BJ (cell line): ENCODE data around the gene PLA2G12A. TPM values are rescaled to one million over a fixed set of nuclear protein-coding genes. Genes with fewer than 3 reads are reported as not detected.

Experiments used
- CTCF ChIA-PET: fragments of 350-600 bp; formaldehyde crosslinking; extraction: SDS; loops from one replicate; lab custom pipeline; 2021; ENCODE audit warnings: antibody characterized with exemption, inconsistent platforms; lab: Yijun Ruan, JAX
- POLR2A ChIA-PET: fragments of 300-600 bp; sonication (Branson Sonifier 250); formaldehyde crosslinking; extraction: SDS; loops from one replicate; lab custom pipeline; 2021; ENCODE audit warnings: antibody characterized with exemption; lab: Charles Lee
- DNase-seq: peaks from one replicate; pipeline ENCODE4 v3.0.0-alpha.2; 2011; ENCODE audit warnings: low read depth
- H3K27me3 ChIP-seq: 2 replicates; pipeline ENCODE4 v1.6.0; 2011; ENCODE audit warnings: low read length; ENCODE audit not compliant: control insufficient read depth, insufficient read depth
- H3K36me3 ChIP-seq: 2 replicates; pipeline ENCODE4 v1.5.1; 2011; ENCODE audit warnings: low read length; ENCODE audit not compliant: control insufficient read depth, insufficient read depth
- H3K4me3 ChIP-seq: 2 replicates; pipeline ENCODE4 v1.5.1; 2011; ENCODE audit warnings: low read depth, mild to moderate bottlenecking, control low read depth, low read length
- CTCF ChIP-seq: IDR thresholded peaks from 2 replicates; pipeline ENCODE4 v1.5.1; 2011; ENCODE audit warnings: low read depth, mild to moderate bottlenecking, control low read depth, inconsistent platforms, low read length, moderate library complexity; ENCODE audit not compliant: insufficient read depth
- polyA plus RNA-seq: library from polyadenylated mRNA; depleted of rRNA; stranded (reverse); fragments of >200 nt; gene quantifications from 2 replicates; pipeline ENCODE4 v1.2.3, GENCODE V29; 2011

The PLA2G12A gene
- polyA plus RNA-seq, 1 experiment: 52.7 TPM

GRCh38 chr4:109719604-109720003, 10.3 kb downstream of the PLA2G12A start:
- DNase-seq: no peak
- Histone ChIP-seq H3K4me3 (no peak overlapping the region), H3K36me3 (no peaks in the 10 kb centered on the region), H3K27me3 (no peaks in the 10 kb centered on the region)
- ChIA-PET CTCF (no interaction called here), POLR2A (no interaction called here)
- no peak for TF ChIP-seq CTCF

GRCh38 chr4:109718759-109719158, 11.1 kb downstream of the PLA2G12A start:
- ChIA-PET CTCF (no interaction called here), POLR2A (no interaction called here)

GRCh38 chr4:109713500-109713899, 16.4 kb downstream of the PLA2G12A start:
- DNase-seq: no peak
- peaks cover 1% of the 10 kb centered on the region; the same call in 1 of the 2 replicates for H3K36me3 ChIP-seq
- no peaks in the 10 kb centered on the region for H3K27me3 ChIP-seq
- CTCF ChIA-PET: interaction anchor here (1.0 to 1.2 kb wide), 2 partner anchors 9 to 10 kb away, joined by 3 read pairs; partner anchors contain the start of gene CASP6
- TF ChIP-seq CTCF: no peak
- no peak overlapping the region for H3K4me3 ChIP-seq
- POLR2A ChIA-PET: no interaction called here

More at GRCh38 chr4:109718759-109719158, 11.1 kb downstream of the PLA2G12A start:
- TF ChIP-seq CTCF: no peak
- Histone ChIP-seq H3K36me3 (no peaks in the 10 kb centered on the region), H3K27me3 (no peaks in the 10 kb centered on the region), H3K4me3 (no peak overlapping the region)
- no peak for DNase-seq

- CTCF ChIA-PET: interaction anchor here (0.6 kb wide), 1 partner anchor 14 kb away, joined by 3 read pairs; no protein-coding TSS in a partner anchor
These were observed 20.9 kb downstream of the PLA2G12A start for GRCh38 chr4:109708990-109709389.

GRCh38 chr4:109708435-109708834, 21.4 kb downstream of the PLA2G12A start:
- CTCF ChIA-PET: interaction anchor here (1.6 kb wide), 1 partner anchor 275 kb away, joined by 4 read pairs; the partner anchor contains the start of gene SEC24B
- peaks cover 1% of the 10 kb centered on the region; the same call in 1 of the 2 replicates for H3K36me3 ChIP-seq
- H3K4me3 ChIP-seq: no peak overlapping the region
- no peak for DNase-seq
- POLR2A ChIA-PET: no interaction called here
- no peak for TF ChIP-seq CTCF
- H3K27me3 ChIP-seq: no peaks in the 10 kb centered on the region

More at GRCh38 chr4:109708990-109709389, 20.9 kb downstream of the PLA2G12A start:
- Histone ChIP-seq H3K27me3 (no peaks in the 10 kb centered on the region), H3K36me3 (peaks cover 1% of the 10 kb centered on the region; the same call in 1 of the 2 replicates), H3K4me3 (no peak overlapping the region)
- DNase-seq: no peak
- POLR2A ChIA-PET: no interaction called here
- TF ChIP-seq CTCF: no peak
